ENCODE results near the gene PLSCR5.
A peak's percentile ranks its signal among the peaks of the same experiment; 100 is the strongest.

Gene PLSCR5

DNA sequence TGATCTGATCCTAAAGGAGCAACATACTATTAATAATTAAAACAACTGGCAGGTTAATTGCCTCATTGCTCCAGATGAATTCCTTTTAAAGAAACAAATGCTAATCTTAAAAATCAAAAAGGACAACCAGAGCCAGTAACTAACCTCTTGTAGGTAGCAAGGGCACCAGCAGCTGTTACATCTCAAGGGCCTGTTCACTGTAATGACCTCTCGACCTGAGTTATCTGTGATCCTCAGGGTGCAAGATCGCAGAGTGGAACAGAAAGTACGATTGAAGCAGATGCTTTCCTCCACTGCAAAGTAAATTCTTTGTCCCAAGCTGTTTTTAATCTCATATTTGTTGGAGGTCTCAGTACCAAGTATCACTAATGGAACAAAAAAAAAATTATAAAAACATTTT lies 11.4 kb downstream of the PLSCR5 start:
- H3K9me3 ChIP-seq (ENCODE audit: low read length): no peaks in the 10 kb centered on the region
- H3K9ac ChIP-seq (ENCODE audit: low read length): no peak overlapping the region
- no peaks in the 10 kb centered on the region for H3K4me1 ChIP-seq (ENCODE audit: insufficient read depth, low read length, severe bottlenecking)
- H3K27me3 ChIP-seq (ENCODE audit: insufficient read depth, low read length): no peaks in the 10 kb centered on the region
- no peaks in the 10 kb centered on the region for H3K79me2 ChIP-seq (ENCODE audit: insufficient read depth, low read length)
- no peaks in the 10 kb centered on the region for H3K9me2 ChIP-seq (ENCODE audit: low read depth, low read length)
- no peaks in the 10 kb centered on the region for H3K36me3 ChIP-seq (ENCODE audit: insufficient read depth, low read length)
- H3K4me2 ChIP-seq (ENCODE audit: low read length): no peak overlapping the region
- no peaks in the 10 kb centered on the region for H3F3A ChIP-seq (ENCODE audit: insufficient read depth, low read length)
- no peak for TF ChIP-seq EZH2 (IDR thresholded peaks at IDR 0.05; ENCODE audit: borderline replicate concordance, low read length)
- TF ChIP-seq, protein P1, sequence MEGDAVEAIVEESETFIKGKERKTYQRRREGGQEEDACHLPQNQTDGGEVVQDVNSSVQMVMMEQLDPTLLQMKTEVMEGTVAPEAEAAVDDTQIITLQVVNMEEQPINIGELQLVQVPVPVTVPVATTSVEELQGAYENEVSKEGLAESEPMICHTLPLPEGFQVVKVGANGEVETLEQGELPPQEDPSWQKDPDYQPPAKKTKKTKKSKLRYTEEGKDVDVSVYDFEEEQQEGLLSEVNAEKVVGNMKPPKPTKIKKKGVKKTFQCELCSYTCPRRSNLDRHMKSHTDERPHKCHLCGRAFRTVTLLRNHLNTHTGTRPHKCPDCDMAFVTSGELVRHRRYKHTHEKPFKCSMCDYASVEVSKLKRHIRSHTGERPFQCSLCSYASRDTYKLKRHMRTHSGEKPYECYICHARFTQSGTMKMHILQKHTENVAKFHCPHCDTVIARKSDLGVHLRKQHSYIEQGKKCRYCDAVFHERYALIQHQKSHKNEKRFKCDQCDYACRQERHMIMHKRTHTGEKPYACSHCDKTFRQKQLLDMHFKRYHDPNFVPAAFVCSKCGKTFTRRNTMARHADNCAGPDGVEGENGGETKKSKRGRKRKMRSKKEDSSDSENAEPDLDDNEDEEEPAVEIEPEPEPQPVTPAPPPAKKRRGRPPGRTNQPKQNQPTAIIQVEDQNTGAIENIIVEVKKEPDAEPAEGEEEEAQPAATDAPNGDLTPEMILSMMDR (IDR thresholded peaks at IDR 0.05; ENCODE audit: low read length): no peak
- H4K20me1 ChIP-seq (ENCODE audit: insufficient read depth, low read length): no peaks in the 10 kb centered on the region
- no peak overlapping the region for H3K4me3 ChIP-seq (ENCODE audit: low read depth, low read length, poor library complexity, severe bottlenecking)
- no peak overlapping the region for H2AFZ ChIP-seq (ENCODE audit: low read length)
- H3K27ac ChIP-seq (ENCODE audit: low read depth, low read length, poor library complexity, severe bottlenecking): no peak overlapping the region

DNA sequence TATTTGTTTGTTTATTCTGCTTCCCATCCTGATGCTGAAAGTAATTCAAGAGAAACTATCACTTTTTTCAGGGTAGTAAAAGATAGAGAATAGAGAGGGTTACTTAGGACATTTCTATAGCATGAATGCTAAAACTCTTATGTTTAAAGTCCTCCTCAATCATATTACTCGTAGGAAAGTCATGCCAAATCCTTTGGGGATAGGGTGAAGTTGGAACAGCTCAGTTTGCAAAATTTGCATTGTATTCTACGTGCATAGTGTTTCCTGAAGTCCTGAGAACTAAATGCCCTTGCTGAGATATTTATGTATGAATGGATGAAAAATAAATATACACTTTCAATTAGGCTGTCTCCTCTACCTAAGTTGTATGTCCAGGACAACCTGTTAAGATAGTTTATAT lies 14.6 kb downstream of the PLSCR5 start:
- Histone ChIP-seq H3K9me3 (ENCODE audit: low read length) (no peaks in the 10 kb centered on the region), H3K27ac (ENCODE audit: low read depth, low read length, poor library complexity, severe bottlenecking) (no peak overlapping the region), H2AFZ (ENCODE audit: low read length) (no peak overlapping the region), H3K27me3 (ENCODE audit: insufficient read depth, low read length) (no peaks in the 10 kb centered on the region), H4K20me1 (ENCODE audit: insufficient read depth, low read length) (no peaks in the 10 kb centered on the region), H3K4me1 (ENCODE audit: insufficient read depth, low read length, severe bottlenecking) (no peaks in the 10 kb centered on the region), H3K36me3 (ENCODE audit: insufficient read depth, low read length) (no peaks in the 10 kb centered on the region), H3K9ac (ENCODE audit: low read length) (no peak overlapping the region), H3F3A (ENCODE audit: insufficient read depth, low read length) (no peaks in the 10 kb centered on the region), H3K79me2 (ENCODE audit: insufficient read depth, low read length) (no peaks in the 10 kb centered on the region), H3K4me3 (ENCODE audit: low read depth, low read length, poor library complexity, severe bottlenecking) (no peak overlapping the region), H3K4me2 (ENCODE audit: low read length) (no peak overlapping the region), H3K9me2 (ENCODE audit: low read depth, low read length) (no peaks in the 10 kb centered on the region)
- TF ChIP-seq, protein P1 (IDR thresholded peaks at IDR 0.05; ENCODE audit: low read length): no peak
- TF ChIP-seq EZH2 (IDR thresholded peaks at IDR 0.05; ENCODE audit: borderline replicate concordance, low read length): no peak

DNA sequence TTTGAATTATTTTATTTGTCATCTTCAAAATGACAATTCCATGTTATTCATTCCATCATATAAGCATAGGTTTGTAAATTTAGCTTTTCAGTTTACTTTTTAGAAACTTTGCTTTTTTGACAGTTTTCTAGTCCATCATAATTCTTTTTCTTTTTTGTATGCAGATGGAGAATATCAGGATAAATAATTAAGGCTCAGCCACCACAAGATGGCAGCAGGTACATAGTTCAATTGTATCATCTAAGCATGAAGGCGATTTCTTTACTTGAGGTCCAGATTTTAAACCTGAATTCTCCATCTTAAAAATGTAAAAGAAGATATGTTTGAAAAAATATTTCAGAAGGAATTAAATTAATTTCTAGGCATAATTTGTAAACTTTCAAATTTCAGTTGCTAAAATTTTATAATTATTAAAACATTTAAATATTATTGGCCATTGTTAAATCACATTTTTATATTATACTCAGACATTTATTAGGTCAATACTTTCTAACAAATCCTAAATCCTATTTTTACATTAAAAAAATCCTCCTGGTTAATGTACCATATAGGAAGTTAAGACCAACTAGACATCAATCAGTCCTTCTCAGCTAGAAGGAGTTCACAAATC lies 15.1 kb downstream of the PLSCR5 start:
- no peak overlapping the region for H3K4me2 ChIP-seq (ENCODE audit: low read length)
- no peaks in the 10 kb centered on the region for H4K20me1 ChIP-seq (ENCODE audit: insufficient read depth, low read length)
- H3K9ac ChIP-seq (ENCODE audit: low read length): no peak overlapping the region
- H3K27me3 ChIP-seq (ENCODE audit: insufficient read depth, low read length): no peaks in the 10 kb centered on the region
- no peaks in the 10 kb centered on the region for H3K79me2 ChIP-seq (ENCODE audit: insufficient read depth, low read length)
- no peak overlapping the region for H3K4me3 ChIP-seq (ENCODE audit: low read depth, low read length, poor library complexity, severe bottlenecking)
- H3K36me3 ChIP-seq (ENCODE audit: insufficient read depth, low read length): no peaks in the 10 kb centered on the region
- no peak overlapping the region for H2AFZ ChIP-seq (ENCODE audit: low read length)
- H3K4me1 ChIP-seq (ENCODE audit: insufficient read depth, low read length, severe bottlenecking): no peaks in the 10 kb centered on the region
- H3K27ac ChIP-seq (ENCODE audit: low read depth, low read length, poor library complexity, severe bottlenecking): no peak overlapping the region
- H3K9me3 ChIP-seq (ENCODE audit: low read length): no peaks in the 10 kb centered on the region
- TF ChIP-seq EZH2 (IDR thresholded peaks at IDR 0.05; ENCODE audit: borderline replicate concordance, low read length): no peak
- TF ChIP-seq, protein P1 (IDR thresholded peaks at IDR 0.05; ENCODE audit: low read length): peak; percentile 70
- H3F3A ChIP-seq (ENCODE audit: insufficient read depth, low read length): no peaks in the 10 kb centered on the region
- no peaks in the 10 kb centered on the region for H3K9me2 ChIP-seq (ENCODE audit: low read depth, low read length)
